Measurements from ENCODE around the gene RNF169.

- TF ChIP-seq POLR2A (IDR thresholded peaks at IDR 0.05) = no peak
- TF ChIP-seq, protein P1, sequence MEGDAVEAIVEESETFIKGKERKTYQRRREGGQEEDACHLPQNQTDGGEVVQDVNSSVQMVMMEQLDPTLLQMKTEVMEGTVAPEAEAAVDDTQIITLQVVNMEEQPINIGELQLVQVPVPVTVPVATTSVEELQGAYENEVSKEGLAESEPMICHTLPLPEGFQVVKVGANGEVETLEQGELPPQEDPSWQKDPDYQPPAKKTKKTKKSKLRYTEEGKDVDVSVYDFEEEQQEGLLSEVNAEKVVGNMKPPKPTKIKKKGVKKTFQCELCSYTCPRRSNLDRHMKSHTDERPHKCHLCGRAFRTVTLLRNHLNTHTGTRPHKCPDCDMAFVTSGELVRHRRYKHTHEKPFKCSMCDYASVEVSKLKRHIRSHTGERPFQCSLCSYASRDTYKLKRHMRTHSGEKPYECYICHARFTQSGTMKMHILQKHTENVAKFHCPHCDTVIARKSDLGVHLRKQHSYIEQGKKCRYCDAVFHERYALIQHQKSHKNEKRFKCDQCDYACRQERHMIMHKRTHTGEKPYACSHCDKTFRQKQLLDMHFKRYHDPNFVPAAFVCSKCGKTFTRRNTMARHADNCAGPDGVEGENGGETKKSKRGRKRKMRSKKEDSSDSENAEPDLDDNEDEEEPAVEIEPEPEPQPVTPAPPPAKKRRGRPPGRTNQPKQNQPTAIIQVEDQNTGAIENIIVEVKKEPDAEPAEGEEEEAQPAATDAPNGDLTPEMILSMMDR (IDR thresholded peaks at IDR 0.05) = no peak
- no peak for TF ChIP-seq POLR2AphosphoS5 (IDR thresholded peaks at IDR 0.05)
These were observed 47.3 kb upstream of the RNF169 start for GRCh38 chr11:74701351-74701750.

Measured in suprapubic skin (tissue), 4 donors.